CD4-positive, alpha-beta T cell treated with Interleukin-12 subunit alpha and Interleukin-12 subunit beta, for 1 hour (primary cell): ENCODE measurements around the gene BCAN.

Experiments used
- DNase-seq: peaks from one replicate; pipeline ENCODE4 v3.0.0-alpha.2; 2020

The BCAN gene

GRCh38 chr1:156662005-156662799 is 20.3 kb downstream of the BCAN start:
- no peak for DNase-seq

- no peak for DNase-seq
Measured at GRCh38 chr1:156662800-156663055, 20.8 kb downstream of the BCAN start.

DNA sequence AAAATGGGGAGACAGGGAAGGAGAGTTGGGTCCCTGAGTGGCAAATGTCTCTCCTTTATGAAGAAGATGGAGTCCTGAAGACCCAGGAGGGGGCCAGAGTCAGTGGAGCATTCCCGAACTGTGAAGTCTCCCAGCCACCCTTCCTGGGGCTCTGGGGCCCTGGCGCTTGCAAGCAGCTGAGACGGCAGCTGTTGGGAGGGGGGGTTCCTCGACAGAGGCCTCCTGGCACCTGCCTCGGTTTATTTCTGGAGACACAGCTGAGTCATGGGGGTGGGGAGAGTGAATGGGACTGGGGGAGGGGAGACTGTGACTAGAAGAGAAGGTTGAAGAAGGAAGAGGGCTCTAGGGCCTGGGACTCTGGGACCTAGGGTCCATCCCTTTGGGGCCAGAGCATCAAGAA is 21.3 kb downstream of the BCAN start:
- no peak for DNase-seq

GRCh38 chr1:156664046-156664766 is 22.3 kb downstream of the BCAN start:
- no peak for DNase-seq

- DNase-seq: no peak
Measured at GRCh38 chr1:156664767-156665411, 23.0 kb downstream of the BCAN start.

DNA sequence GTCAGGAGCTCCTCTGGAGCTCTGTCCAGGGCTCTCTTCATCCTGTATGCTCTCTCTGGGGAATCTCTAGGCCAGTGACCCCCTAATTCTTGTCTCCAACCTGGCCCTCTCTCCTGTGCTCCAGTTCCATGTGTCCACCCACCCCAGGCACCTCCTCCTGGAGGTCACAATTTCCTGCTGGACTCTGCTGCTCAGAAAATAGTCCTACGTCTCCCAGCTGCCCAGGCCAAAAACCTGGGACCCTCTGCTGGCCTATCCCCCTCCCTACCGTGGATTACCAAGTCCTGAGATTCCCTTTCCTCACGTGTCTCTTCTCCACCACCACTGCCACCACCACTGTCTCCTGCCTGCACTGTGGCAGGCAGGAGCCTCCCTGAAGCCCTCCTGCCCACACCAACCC is 23.6 kb downstream of the BCAN start:
- DNase-seq: no peak

DNA sequence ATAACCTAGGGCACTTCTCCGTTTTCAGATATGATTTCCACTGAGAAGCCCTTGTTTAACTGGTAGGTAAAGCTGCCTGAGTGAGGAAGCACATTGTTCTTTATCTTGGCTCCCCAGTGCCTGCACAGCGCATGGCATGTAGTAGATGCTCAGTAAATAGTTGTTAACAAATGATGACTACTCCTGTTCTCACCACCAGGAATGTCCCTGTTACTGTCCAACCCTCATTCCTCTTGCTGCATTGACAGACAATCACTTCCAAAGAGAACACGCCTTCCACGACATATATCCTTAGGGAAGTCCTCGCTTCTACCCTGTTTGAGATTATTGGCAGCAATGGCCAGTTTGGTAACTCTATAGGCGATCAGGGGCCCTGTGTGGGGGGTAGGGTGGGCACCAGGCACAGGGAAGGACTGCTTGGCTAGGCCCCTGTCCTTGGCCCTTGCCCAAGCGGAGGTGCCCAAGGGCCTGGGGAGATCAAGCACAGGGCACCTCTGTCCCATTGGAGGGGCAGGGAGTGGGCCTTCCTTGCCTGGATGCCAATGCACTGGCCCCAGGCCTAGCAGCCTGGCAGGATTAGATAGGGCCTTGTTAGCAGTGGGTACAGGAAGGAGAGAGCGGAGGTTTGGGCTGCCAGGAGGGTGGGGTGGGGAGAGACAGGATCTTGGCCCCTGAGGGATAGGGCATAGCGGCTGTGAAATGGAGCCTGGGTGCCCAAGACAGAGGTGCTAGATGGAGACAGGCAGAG is 25.1 kb downstream of the BCAN start:
- no peak for DNase-seq

GRCh38 chr1:156667610-156667967 is 25.7 kb downstream of the BCAN start:
- no peak for DNase-seq

- no peak for DNase-seq
Measured at GRCh38 chr1:156667968-156668709, 26.2 kb downstream of the BCAN start.

GRCh38 chr1:156668801-156669637 is 27.1 kb downstream of the BCAN start:
- DNase-seq: no peak

DNA sequence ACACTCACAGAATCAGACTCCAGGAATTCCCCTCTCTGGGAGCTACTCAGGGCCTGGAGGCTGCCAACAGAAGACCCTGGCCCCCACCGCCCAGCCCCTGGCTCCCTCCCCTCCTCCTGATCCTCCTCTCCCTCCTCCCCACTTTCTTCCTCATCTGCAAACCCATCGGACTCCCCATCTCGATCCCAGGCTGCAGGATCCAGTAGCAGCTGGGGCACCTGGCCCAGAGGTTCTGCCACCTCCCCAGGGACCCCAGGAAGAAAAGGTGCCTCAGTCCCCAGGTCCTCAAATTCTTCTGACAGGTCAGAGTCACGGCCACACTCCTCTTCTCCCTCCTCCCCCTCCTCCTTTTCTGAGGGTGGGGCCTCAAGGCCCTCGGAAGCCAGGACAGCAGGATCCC is 27.9 kb downstream of the BCAN start:
- DNase-seq: no peak

- no peak for DNase-seq
Measured at GRCh38 chr1:156670359-156670758, 28.4 kb downstream of the BCAN start.

DNA sequence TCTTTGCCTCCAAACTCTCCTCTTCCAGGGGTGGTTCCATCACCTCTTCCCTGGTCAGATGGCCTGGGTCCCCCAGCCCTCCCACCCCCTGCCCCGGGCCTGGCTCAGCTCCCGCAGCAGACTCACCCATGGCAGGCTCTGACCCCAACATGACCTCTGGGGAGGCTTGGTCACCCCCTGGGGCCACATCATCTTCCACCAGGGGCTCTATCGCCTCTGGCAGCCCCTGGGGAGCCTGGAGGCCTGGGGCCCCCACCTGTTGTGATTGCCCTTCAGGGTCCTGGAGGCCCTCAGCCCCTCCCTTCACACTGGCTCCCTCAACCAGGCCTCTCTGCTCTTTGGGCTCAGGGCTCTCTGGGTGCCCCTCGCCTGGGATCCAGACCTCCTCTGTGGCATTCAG is 28.9 kb downstream of the BCAN start:
- no peak for DNase-seq

GRCh38 chr1:156671804-156672203 is 29.9 kb downstream of the BCAN start:
- no peak for DNase-seq

DNA sequence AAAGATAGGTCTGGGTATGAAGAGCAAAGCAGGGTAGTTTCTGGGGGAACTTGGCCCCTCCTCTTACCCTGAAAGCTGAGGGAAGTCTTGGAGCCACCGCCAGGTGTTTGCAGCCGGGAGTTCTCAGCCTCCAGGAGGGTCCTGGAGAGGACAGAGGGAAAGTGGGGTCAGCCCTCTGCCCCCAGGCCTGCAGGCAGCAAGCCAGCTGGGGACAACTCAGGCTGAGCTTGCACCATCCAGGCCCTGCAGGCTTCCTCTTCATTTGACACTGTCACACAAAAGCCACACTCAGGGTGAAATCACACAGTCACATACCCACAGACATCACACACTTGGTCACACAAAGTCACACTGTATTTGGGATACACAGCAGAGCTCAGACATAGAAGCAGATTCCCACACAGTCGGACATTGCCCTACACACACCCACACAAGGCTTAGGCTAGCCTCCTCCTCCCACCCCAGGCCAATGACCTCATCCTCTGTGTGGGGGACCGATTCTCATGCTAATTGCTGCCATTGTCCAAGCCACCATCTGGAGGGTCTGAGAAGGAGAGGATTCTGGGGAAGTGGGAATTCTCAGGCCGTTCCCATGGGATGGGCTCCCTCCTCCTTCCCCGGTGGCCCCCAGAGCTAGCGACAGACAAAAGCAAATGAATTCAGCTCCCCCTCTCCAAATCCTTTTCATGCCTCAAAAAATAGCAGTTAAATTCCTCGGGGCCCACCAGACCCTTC is 31.6 kb downstream of the BCAN start:
- no peak for DNase-seq

DNA sequence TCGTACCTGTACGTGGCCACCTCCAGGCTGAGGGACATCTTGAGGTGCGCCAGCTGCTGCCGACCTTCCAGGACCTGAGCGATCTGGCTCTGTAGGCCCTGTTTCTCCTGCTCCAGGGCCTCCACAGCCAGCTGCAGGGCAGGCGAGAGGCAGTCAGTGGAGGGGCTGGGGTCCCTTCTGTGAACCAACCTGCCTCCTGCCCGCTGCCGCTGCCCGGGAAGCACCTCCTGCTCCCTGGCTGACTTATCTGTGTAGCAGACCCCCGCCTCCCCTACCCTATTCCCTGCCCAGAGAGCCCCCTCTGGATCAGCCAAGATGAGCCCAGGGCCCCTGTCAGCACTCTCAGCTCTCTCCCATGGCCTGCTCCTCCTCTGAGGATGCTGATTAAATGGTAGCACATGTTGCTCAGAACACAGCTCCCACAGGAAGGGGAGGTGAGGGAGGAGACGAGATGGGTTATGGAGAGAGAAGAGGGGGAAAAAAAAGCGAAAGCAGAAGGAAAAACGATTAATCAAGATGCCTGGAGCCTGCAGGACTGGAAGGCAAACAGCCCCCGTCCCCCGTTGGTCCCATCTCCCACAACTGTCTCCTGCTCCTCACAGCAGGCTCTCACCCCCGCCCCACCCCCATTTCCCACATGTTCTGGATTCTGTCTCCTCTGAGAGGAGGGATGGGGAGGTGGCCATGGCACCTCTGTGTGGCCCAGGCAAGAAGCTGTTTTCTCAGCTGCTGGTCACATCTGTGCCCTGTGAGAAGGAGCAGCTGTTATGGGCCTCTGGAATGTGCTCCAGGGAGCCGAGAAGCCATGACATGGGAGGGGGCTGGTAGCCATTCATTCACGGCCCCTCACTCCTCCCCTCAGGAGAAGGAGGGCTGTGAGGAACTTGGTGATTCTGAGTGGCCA is 33.5 kb downstream of the BCAN start:
- DNase-seq: no peak

DNA sequence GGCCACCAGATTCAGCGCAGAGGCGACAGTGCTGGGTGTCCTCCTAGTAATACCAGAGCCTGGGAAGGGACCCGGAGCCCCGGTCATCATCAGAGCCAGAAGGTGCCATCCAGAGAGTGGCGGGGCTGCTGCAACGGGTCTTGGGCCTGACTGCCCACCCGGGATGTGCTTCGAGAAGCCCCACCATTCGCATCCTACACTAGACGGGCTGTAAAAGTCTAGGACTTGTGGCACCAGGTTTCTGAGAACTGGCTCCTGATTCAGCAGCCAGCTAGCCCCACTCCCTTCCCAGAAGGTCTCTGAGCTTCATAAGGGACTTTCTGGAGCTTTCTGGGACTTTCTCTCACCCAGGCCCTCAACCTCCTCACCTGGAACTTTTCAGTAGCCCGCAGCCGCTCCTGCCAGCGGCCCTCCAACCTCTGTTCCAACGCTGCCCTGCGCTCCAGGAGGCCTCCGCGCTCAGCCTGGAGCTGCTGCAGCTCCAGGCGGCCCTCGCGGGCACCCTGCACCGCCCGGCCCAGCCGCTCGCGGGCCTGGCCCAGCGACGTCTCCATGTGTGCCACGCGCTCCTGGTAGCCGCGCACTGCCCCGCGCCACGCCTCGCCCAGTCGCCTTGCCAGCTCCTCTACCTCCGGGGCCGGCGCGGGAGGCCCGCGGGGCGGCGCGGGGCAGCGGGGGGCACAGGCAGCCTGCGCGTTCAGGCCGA is 34.4 kb downstream of the BCAN start:
- no peak for DNase-seq

DNA sequence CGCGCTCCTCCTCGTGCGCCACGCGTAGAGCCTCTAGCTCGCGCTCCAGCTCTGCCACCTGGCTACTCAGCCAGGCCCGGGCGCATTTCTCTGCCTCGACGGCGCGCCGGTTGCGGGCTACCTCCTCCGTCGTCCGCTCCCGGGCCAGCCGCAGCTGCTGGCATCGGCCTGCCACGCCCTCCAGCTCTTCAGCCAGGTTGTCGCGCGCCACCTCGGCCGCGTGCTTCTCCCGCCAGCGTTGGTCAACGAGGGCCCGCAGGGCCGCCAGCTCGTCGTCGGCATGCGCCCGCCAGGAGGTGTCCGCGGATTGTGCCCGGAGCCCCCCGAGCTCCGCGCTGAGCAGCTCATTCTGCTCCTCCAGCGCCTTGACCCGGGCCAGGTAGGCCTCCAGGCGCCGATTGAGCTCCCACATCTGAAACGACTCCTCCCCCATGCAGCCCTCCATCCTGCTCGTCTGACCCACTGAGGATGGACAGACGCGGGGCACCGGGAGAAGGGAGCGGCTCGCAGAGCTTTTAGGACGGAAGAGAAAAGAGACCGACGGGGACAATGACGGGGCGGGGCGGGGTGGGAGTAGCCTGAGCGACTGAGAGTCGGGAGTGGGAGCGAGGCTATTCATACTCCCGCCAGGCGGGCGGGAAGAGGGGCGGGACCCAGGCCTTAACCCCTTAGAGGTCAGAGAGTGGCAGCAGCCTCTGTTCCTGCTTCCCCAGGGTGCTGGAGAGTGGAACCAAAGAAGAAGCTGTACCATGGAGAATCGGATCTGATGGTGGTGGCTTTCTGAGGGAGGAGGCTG is 35.1 kb downstream of the BCAN start, which contains the start of gene NES:
TSS of gene NES (minus strand) at position 588 of the 796 bp plus-strand sequence. CDS start at position 445, 143 bp downstream.
- no peak for DNase-seq
